Neutrophil (primary cell): ENCODE measurements around the gene EPHA8.

Source experiments
- H3K27ac ChIP-seq: fragments of 200-600 bp; sonication (generic); 2 replicates; pipeline ENCODE4 v1.5.1; 2016; ENCODE audit warnings: mild to moderate bottlenecking, moderate library complexity
- H3K27me3 ChIP-seq: fragments of 200-600 bp; sonication (generic); 2 replicates; pipeline ENCODE4 v1.6.0; 2016; ENCODE audit warnings: mild to moderate bottlenecking
- H3K36me3 ChIP-seq: fragments of 200-600 bp; sonication (generic); 2 replicates; pipeline ENCODE4 v1.5.1; 2017
- H3K4me1 ChIP-seq, 2 experiments: fragments of 200-600 bp in 1 of 2; sonication (generic) in 1 of 2; 1 replicate in 1 of 2; 2 replicates in 1 of 2; pipeline versions ENCODE4 v1.5.1 to v1.6.1; 2013 to 2016; ENCODE audit warnings: low read depth in 1 of 2, low read length in 1 of 2, mild to moderate bottlenecking in 1 of 2, moderate library complexity in 1 of 2; ENCODE audit not compliant: control insufficient read depth in 1 of 2, insufficient read depth in 1 of 2
- H3K4me3 ChIP-seq, 2 experiments: fragments of 200-600 bp in 1 of 2; sonication (generic) in 1 of 2; 1 replicate in 1 of 2; 2 replicates in 1 of 2; pipeline ENCODE4 v1.5.1; 2013 to 2016; ENCODE audit warnings: low read depth in 1 of 2, low read length in 1 of 2, mild to moderate bottlenecking in 1 of 2, moderate library complexity in 1 of 2
- H3K9me3 ChIP-seq: fragments of 200-600 bp; sonication (generic); 2 replicates; pipeline ENCODE4 v1.5.1; 2016
- TF ChIP-seq, protein P1 (sequence below): fragments of 200-600 bp; sonication (generic); IDR thresholded peaks from 2 replicates; pipeline ENCODE4 v1.5.1; 2016; ENCODE audit warnings: antibody characterized with exemption

EPHA8 gene

DNA sequence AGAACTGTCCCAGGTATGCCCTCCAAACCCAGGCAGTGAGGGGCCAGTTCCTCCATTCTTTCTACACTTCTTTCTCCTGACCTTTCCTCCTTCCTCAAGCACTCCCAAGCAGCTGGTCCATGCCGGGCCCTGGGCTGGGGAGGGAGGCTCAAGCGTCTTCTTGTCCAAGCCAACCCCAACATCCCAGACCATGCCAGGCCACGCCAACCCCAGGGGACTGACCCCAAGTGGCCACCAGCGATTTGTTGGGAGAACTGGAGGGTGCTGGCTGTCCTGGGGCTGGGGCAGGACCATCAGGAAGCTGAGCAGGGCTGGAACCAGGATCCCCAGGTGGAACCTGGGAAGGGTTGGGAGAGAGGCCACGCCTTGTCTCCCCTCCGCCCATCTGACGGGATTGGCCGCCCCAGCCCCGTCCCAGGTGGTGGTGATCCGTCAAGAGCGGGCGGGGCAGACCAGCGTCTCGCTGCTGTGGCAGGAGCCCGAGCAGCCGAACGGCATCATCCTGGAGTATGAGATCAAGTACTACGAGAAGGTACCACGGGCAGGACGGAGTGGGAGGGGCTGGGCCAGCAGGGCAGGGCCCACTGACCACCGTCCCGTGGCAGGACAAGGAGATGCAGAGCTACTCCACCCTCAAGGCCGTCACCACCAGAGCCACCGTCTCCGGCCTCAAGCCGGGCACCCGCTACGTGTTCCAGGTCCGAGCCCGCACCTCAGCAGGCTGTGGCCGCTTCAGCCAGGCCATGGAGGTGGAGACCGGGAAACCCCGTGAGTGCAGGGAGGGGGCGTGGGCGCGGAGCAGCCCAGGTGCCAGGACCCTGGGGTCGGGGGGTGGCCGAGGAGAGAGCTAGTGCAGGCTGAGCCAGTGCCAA, 29.9 kb downstream of the EPHA8 start:
- no peaks in the 10 kb centered on the region for H3K9me3 ChIP-seq
- H3K27me3 ChIP-seq: peaks cover 42% of the 10 kb centered on the region
- no peak overlapping the region for H3K27ac ChIP-seq
- TF ChIP-seq, protein P1, sequence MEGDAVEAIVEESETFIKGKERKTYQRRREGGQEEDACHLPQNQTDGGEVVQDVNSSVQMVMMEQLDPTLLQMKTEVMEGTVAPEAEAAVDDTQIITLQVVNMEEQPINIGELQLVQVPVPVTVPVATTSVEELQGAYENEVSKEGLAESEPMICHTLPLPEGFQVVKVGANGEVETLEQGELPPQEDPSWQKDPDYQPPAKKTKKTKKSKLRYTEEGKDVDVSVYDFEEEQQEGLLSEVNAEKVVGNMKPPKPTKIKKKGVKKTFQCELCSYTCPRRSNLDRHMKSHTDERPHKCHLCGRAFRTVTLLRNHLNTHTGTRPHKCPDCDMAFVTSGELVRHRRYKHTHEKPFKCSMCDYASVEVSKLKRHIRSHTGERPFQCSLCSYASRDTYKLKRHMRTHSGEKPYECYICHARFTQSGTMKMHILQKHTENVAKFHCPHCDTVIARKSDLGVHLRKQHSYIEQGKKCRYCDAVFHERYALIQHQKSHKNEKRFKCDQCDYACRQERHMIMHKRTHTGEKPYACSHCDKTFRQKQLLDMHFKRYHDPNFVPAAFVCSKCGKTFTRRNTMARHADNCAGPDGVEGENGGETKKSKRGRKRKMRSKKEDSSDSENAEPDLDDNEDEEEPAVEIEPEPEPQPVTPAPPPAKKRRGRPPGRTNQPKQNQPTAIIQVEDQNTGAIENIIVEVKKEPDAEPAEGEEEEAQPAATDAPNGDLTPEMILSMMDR: no peak
- H3K4me1 ChIP-seq: no peaks in the 10 kb centered on the region
- H3K36me3 ChIP-seq: no peaks in the 10 kb centered on the region
- H3K4me3 ChIP-seq: no peak overlapping the region

DNA sequence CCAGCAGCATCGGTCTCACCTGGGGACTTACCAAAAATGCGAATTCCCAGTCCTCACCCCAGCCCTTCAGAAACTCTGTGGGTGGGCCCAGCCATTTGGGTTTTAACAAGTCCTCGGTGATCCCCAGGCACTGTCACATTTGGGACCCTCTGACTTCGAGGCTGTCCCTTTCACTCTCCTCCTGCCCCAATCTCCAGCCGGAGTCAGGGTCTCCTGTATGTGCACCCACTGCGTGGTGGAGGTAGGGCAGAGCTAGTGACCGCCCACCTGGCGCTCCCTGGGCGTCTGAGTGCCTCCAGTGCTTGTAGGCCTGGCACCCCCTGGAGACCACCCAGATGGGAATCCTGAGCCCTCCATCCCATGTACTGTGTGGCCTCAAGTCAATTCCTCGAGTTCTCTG, 31.1 kb downstream of the EPHA8 start:
- Histone ChIP-seq H3K36me3 (no peaks in the 10 kb centered on the region), H3K4me3 (no peak overlapping the region), H3K27me3 (peaks cover 42% of the 10 kb centered on the region), H3K9me3 (no peaks in the 10 kb centered on the region), H3K4me1 (no peaks in the 10 kb centered on the region), H3K27ac (no peak overlapping the region)
- TF ChIP-seq, protein P1: no peak

DNA sequence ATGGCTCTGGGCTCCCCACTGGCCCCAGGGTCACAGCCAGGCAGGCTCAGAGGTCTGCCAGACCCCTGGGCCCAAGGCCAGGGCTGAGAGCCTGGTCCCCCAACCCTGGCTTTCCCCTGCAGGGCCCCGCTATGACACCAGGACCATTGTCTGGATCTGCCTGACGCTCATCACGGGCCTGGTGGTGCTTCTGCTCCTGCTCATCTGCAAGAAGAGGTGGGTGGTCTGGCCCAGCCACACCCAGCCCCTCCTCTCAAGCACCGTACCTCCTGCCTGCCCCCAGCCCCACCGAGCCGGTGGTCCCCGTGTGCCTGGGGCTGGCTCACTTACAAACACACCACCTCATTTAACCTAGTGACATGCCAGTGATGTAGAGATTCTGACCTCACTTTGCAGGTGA, 31.8 kb downstream of the EPHA8 start:
- Histone ChIP-seq H3K4me1 (no peaks in the 10 kb centered on the region), H3K4me3 (no peak overlapping the region), H3K27me3 (peaks cover 36% of the 10 kb centered on the region), H3K36me3 (no peaks in the 10 kb centered on the region), H3K27ac (no peak overlapping the region), H3K9me3 (no peaks in the 10 kb centered on the region)
- TF ChIP-seq, protein P1: no peak

DNA sequence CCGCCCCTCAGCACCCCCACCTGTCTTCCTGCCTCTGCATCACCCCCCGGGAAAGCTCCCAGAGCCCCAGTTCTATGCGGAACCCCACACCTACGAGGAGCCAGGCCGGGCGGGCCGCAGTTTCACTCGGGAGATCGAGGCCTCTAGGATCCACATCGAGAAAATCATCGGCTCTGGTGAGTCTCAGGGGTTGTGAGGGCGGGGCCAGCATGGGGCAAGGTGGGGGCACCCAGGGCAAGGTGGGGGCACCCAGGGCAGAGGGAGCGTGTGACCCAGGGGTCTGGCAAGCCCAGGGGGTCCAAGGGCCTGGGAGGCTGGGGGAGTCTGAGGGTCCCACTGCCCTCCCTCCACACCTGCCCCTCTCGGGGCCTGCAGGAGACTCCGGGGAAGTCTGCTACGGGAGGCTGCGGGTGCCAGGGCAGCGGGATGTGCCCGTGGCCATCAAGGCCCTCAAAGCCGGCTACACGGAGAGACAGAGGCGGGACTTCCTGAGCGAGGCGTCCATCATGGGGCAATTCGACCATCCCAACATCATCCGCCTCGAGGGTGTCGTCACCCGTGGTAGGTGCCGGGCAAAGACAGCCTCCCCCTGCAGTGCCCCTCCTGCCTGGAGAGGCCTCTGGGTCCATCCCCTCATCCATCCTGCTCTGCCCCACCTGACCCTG, 34.1 kb downstream of the EPHA8 start:
- Histone ChIP-seq H3K4me1 (no peaks in the 10 kb centered on the region), H3K27me3 (peaks cover 29% of the 10 kb centered on the region), H3K36me3 (no peaks in the 10 kb centered on the region), H3K27ac (no peak overlapping the region), H3K4me3 (no peak overlapping the region), H3K9me3 (no peaks in the 10 kb centered on the region)
- TF ChIP-seq, protein P1: no peak

DNA sequence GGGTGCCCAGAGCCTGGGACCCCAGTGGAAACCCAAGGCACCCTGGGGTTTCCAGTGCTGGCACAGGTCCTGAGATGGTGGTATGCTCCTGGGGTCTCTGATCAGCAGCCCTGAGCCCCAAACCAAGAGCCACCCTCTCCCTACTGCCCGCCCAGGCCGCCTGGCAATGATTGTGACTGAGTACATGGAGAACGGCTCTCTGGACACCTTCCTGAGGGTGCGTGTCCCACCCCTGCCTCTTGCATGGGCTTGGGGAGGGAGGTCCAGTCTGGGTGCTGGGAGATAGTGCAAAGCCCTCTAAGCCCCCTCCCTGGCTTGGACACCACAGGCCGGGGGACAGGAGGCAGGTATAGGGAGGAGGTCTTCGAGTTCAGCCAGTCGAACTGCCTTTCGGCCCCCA, 34.7 kb downstream of the EPHA8 start:
- Histone ChIP-seq H3K9me3 (no peaks in the 10 kb centered on the region), H3K36me3 (no peaks in the 10 kb centered on the region), H3K27me3 (peaks cover 28% of the 10 kb centered on the region), H3K4me3 (no peak overlapping the region), H3K27ac (no peak overlapping the region), H3K4me1 (no peaks in the 10 kb centered on the region)
- TF ChIP-seq, protein P1: no peak
